Calu3 (cell line): ENCODE measurements around the gene SLC23A2. TPM values are rescaled to one million over a fixed set of nuclear protein-coding genes. Genes with fewer than 3 reads are reported as not detected.

ENCODE experiments used
- BruUV-seq: library from RNA; stranded (reverse); fragments of 400-500 nt; replicated peaks from 2 replicates; lab custom pipeline; 2021; lab: Mats Ljungman, UMichigan
- CTCF ChIA-PET: fragments of 300-600 bp; sonication (Branson Sonifier 250); formaldehyde crosslinking; loops from one replicate; lab custom pipeline; 2022; ENCODE audit warnings: antibody characterized with exemption; lab: Charles Lee
- DNase-seq: peaks from one replicate; pipeline ENCODE4 v3.0.0; 2022
- H3K27ac Mint-ChIP-seq: one replicate; pipeline ENCODE4 v1.8.0; 2022; ENCODE audit warnings: mixed read lengths; ENCODE audit not compliant: unreplicated experiment
- H3K27me3 Mint-ChIP-seq: one replicate; pipeline ENCODE4 v1.8.0; 2022; ENCODE audit warnings: mixed read lengths; ENCODE audit not compliant: unreplicated experiment
- H3K36me3 Mint-ChIP-seq: one replicate; pipeline ENCODE4 v1.8.0; 2022; ENCODE audit warnings: mild to moderate bottlenecking, moderate library complexity, mixed read lengths; ENCODE audit not compliant: insufficient read depth, unreplicated experiment
- H3K4me1 Mint-ChIP-seq: one replicate; pipeline ENCODE4 v1.8.0; 2022; ENCODE audit warnings: mild to moderate bottlenecking, low read depth, mixed read lengths; ENCODE audit not compliant: unreplicated experiment
- H3K4me3 Mint-ChIP-seq: one replicate; pipeline ENCODE4 v1.8.0; 2022; ENCODE audit warnings: mild to moderate bottlenecking, low read depth, moderate library complexity, mixed read lengths; ENCODE audit not compliant: unreplicated experiment
- H3K9me3 Mint-ChIP-seq: one replicate; pipeline ENCODE4 v1.8.0; 2022; ENCODE audit warnings: low read depth, mixed read lengths; ENCODE audit not compliant: unreplicated experiment
- CTCF ChIP-seq: fragments of 200-600 bp; IDR thresholded peaks from one replicate; pipeline ENCODE4 v1.8.0; 2022; ENCODE audit warnings: antibody characterized with exemption; ENCODE audit not compliant: unreplicated experiment
- intact Hi-C: fragments of 100-400 bp; cut with micrococcal nuclease; formaldehyde crosslinking; loops from one replicate; pipeline ENCODE4 v1.10.0; 2022; ENCODE audit not compliant: unreplicated experiment
- total RNA-seq: library from RNA; stranded (reverse); gene quantifications from 2 replicates; pipeline ENCODE4 v1.2.3, GENCODE V29; 2022

Gene SLC23A2
- total RNA-seq, 1 experiment from 2014 or later, result 14.8 TPM

GRCh38 chr20:4829514-4830215, 171.6 kb downstream of the SLC23A2 start:
- Mint-ChIP-seq H3K27me3 (no peaks in the 10 kb centered on the region), H3K4me1 (no peaks in the 10 kb centered on the region), H3K27ac (no peak overlapping the region), H3K36me3 (no peaks in the 10 kb centered on the region), H3K9me3 (no peaks in the 10 kb centered on the region), H3K4me3 (no peak overlapping the region)
- CTCF ChIA-PET, result no interaction called here
- no TSS peak for BruUV-seq
- no peak for TF ChIP-seq CTCF
- DNase-seq, result no peak
- intact Hi-C loops, result no loop called here

- peaks cover 1% of the 10 kb centered on the region for H3K27me3 Mint-ChIP-seq
- H3K9me3 Mint-ChIP-seq, result no peaks in the 10 kb centered on the region
- no peak overlapping the region for H3K27ac Mint-ChIP-seq
- H3K4me3 Mint-ChIP-seq, result no peak overlapping the region
- H3K4me1 Mint-ChIP-seq, result no peaks in the 10 kb centered on the region
- CTCF ChIA-PET, result no interaction called here
- no TSS peak for BruUV-seq
- H3K36me3 Mint-ChIP-seq, result no peaks in the 10 kb centered on the region
- no peak for DNase-seq
- intact Hi-C loops, result no loop called here
- TF ChIP-seq CTCF, result no peak
Observed at GRCh38 chr20:4828830-4829513, 172.3 kb downstream of the SLC23A2 start.

GRCh38 chr20:4821590-4821989, 179.7 kb downstream of the SLC23A2 start:
- no TSS peak for BruUV-seq
- CTCF ChIA-PET, result no interaction called here
- peaks cover 11% of the 10 kb centered on the region for H3K4me1 Mint-ChIP-seq
- H3K27me3 Mint-ChIP-seq, result peaks cover 35% of the 10 kb centered on the region
- no peak overlapping the region for H3K27ac Mint-ChIP-seq
- TF ChIP-seq CTCF, result no peak
- H3K36me3 Mint-ChIP-seq, result no peaks in the 10 kb centered on the region
- H3K4me3 Mint-ChIP-seq, result no peak overlapping the region
- intact Hi-C loops, result no loop called here
- no peaks in the 10 kb centered on the region for H3K9me3 Mint-ChIP-seq
- no peak for DNase-seq

- H3K9me3 Mint-ChIP-seq, result no peaks in the 10 kb centered on the region
- no peak overlapping the region for H3K4me3 Mint-ChIP-seq
- DNase-seq, result no peak
- TF ChIP-seq CTCF, result no peak
- H3K27me3 Mint-ChIP-seq, result peaks cover 35% of the 10 kb centered on the region
- peaks cover 11% of the 10 kb centered on the region for H3K4me1 Mint-ChIP-seq
- no peak overlapping the region for H3K27ac Mint-ChIP-seq
- intact Hi-C loops, result no loop called here
- H3K36me3 Mint-ChIP-seq, result no peaks in the 10 kb centered on the region
- CTCF ChIA-PET, result no interaction called here
- no TSS peak for BruUV-seq
Observed at GRCh38 chr20:4820806-4821518, 180.3 kb downstream of the SLC23A2 start.
